GM12891 (cell line): Measurements from ENCODE around the gene PNLDC1.

ENCODE experiments used
- PAX5 ChIP-seq: IDR thresholded peaks from 2 replicates; pipeline ENCODE4 v1.6.1; 2011; ENCODE audit warnings: low read length, moderate library complexity, mild to moderate bottlenecking; ENCODE audit not compliant: insufficient read depth, severe bottlenecking
- POLR2A ChIP-seq: IDR thresholded peaks from 2 replicates; pipeline ENCODE4 v1.6.1; 2011; ENCODE audit warnings: low read depth, low read length, control low read depth
- POLR2AphosphoS5 ChIP-seq: IDR thresholded peaks from 2 replicates; pipeline ENCODE4 v1.6.1; 2011; ENCODE audit warnings: low read depth, low read length, control low read depth
- POU2F2 ChIP-seq: IDR thresholded peaks from 2 replicates; pipeline ENCODE4 v1.6.1; 2011; ENCODE audit warnings: low read depth, mild to moderate bottlenecking, control low read depth, low read length, moderate library complexity
- SPI1 ChIP-seq: IDR thresholded peaks from 2 replicates; pipeline ENCODE4 v1.6.1; 2011; ENCODE audit warnings: low read depth, low read length, control low read depth
- TAF1 ChIP-seq: IDR thresholded peaks from 2 replicates; pipeline ENCODE4 v1.6.1; 2011; ENCODE audit warnings: low read depth, low read length, control low read depth

- TF ChIP-seq TAF1: no peak
- TF ChIP-seq POLR2A: no peak
- TF ChIP-seq POLR2AphosphoS5: no peak
- no peak for TF ChIP-seq PAX5
- no peak for TF ChIP-seq SPI1
- TF ChIP-seq POU2F2: no peak
These were observed 21.6 kb downstream of the PNLDC1 start for GRCh38 chr6:159821726-159822125.
